GM21717 (cell line): ENCODE measurements around the gene PIK3R1.
"Not testable (repeated sequence)": the region's sequence is repeated elsewhere in the genome, so short reads cannot be mapped to it uniquely, and the experiment has no call there.

ENCODE experiments used
- ATAC-seq: cut with Tn5 transposase; IDR thresholded peaks from one replicate; pipeline ENCODE4 v1.9.1; 2021; ENCODE audit warnings: mild to moderate bottlenecking, moderate library complexity; ENCODE audit not compliant: unreplicated experiment

PIK3R1 gene

DNA sequence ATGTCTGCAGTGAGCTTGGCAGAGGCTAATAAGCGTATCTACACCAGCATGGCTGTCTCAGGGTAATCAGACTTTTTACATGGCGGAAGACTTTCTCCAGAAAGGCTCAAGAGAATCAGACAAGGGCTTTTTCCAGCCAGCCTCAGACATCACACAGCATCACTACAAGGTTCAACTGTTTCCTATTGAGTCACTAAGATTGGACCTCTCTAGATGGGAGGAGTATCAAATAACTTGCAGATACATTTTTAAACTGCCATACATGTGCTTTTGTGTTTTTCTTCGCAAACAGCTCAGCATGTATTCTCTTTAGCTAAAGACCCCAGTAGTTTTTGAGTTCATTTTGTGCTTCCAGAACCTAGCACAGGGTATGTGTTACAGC, 22.9 kb upstream of the PIK3R1 start:
- no peak for ATAC-seq

DNA sequence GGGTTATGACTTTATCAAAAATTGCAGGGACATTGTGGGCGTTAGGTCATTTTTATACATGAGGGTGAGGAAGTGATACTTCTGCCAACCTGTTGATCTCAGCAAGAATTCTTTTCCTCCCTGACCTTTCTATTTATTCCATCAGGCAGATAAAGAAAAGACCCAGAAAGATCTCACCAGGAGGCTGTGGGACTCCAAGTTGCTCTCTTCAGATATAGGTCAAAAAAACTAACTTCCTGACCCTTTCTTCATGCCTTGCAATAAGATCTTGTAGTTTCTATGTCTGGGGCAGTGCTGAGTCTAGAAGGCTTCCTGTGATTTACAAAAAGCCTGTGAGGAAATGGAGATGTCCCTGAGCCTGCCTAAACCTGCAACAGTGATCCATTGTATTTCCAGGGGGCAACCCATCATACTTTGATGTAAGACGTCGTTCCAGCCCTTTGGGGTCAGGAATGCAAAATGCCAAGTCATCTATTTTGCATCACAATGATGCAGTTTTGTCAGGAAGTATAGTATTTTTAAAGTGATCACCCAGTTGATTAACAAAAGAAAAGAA, 22.0 kb upstream of the PIK3R1 start:
- ATAC-seq: no peak

DNA sequence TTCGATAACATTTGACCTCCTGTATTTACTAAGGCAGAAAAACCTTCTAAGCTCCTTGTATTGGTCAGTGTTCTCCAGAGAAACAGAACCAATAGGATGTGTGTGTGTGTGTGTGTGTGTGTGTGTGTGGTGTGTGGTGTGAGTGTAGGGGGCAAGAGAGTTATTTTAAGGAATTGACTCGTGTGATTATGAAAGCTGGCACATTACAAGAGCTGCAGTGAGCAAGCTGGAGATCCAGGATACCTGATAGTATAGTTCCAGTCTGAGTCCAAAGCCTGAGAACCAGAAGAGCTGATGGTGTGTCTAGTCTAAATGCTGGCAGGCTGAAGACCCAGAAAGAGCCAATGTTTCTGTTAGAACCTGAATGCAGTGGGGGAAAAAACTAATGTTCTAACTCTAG, 21.2 kb upstream of the PIK3R1 start:
- no peak for ATAC-seq

DNA sequence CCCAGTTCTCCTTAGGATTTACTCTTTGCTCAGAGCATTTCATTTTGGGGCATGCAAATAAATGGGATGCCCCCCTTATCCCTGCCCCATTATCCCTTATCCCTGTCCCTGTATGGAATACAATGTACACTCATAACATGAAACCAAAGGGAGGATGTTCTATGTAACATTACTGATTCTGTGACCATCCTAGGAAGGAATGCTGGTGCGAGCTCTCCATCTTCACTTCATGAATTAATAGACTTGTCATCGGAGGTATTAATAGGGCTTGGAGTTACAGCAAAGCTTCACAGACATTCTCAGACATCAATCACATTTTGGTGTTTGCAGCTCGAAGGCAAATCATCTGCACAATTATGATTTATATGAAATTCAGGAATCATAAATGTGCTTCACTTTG, 20.4 kb upstream of the PIK3R1 start:
- no peak for ATAC-seq

- peak; percentile 97 for ATAC-seq
Measured at GRCh38 chr5:68196876-68197275, 18.7 kb upstream of the PIK3R1 start.

DNA sequence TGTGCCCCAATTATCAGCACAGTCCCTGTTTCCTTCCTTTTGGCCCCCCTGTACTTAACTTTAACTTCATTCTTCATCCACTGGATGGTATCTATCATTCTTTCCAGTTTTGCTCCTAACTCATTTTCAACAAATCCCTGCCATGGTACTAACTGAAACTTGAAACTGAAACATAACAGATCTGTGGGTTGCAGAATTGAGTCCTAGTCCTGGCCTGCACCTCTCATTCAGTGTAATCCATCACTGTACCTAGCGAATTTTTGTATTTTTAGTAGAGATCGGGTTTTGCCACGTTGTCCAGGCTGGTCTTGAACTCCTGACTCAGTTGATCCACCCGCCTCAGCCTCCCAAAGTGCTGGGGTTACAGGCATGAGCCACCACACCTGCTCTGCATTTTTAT, 15.3 kb upstream of the PIK3R1 start:
- no peak for ATAC-seq

- not testable (repeated sequence) for ATAC-seq
Measured at GRCh38 chr5:68210654-68211053, 4.9 kb upstream of the PIK3R1 start.

GRCh38 chr5:68214482-68215207, 911 bp upstream of the PIK3R1 start:
- no peak for ATAC-seq

GRCh38 chr5:68215898-68216244, 315 bp downstream of the PIK3R1 start:
- ATAC-seq: peak; percentile 43

- peak; percentile 36 for ATAC-seq
Measured at GRCh38 chr5:68216245-68217046, 890 bp downstream of the PIK3R1 start.

GRCh38 chr5:68217047-68217355, 1.4 kb downstream of the PIK3R1 start:
- no peak for ATAC-seq

DNA sequence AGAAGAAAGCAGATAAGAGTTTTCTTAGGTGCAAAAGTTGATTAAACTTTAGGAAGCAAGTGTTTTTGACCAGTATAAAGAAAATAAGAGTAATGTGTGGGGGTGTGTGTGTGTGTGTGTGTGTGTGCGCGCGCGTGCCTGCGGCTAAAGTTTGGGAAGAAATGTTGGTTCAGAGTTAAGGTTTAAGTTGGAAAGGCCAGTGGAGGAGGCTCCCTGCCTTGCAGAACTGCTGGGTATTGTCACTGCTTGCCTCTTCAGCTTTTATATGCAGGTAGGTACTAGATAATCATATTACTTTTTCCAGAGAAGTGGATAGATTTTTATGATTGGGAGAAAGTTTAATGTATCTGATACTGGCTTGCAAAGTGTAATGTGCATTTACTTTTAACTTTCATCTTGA, 2.0 kb downstream of the PIK3R1 start:
- no peak for ATAC-seq

GRCh38 chr5:68219161-68219816, 3.7 kb downstream of the PIK3R1 start:
- no peak for ATAC-seq

GRCh38 chr5:68220260-68220659, 4.7 kb downstream of the PIK3R1 start:
- ATAC-seq: no peak

- ATAC-seq: no peak
Measured at GRCh38 chr5:68220914-68221313, 5.4 kb downstream of the PIK3R1 start.

GRCh38 chr5:68221488-68221887, 5.9 kb downstream of the PIK3R1 start:
- ATAC-seq: no peak

GRCh38 chr5:68222310-68222709, 6.8 kb downstream of the PIK3R1 start:
- ATAC-seq: no peak

DNA sequence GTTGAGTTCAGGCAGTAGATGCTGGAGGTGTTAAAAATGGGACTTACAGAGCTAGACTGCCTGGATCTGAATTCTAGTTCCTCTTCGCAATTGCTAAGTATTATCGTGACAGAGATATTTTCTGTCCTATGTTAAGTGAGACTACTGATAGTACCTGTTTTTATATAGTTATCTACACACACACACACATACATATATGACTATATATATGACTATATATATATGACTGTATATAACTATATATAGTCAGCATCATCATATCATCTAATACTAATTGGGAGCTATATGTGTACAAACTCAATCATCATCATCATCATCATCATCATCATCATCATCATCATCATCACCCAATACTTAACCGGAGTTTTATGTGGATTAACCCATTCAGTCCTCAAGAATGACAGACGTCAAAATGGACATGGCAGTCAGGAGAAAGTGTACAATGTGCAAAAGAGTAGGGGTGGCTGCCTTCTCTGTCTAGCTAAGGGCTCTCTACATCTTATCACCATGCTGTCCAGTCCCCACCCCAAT, 7.3 kb downstream of the PIK3R1 start:
- no peak for ATAC-seq

- ATAC-seq: no peak
Measured at GRCh38 chr5:68223904-68224303, 8.3 kb downstream of the PIK3R1 start.

- no peak for ATAC-seq
Measured at GRCh38 chr5:68224509-68225187, 9.1 kb downstream of the PIK3R1 start.
